ENCODE results near the gene SPCS1.

Gene SPCS1

DNA sequence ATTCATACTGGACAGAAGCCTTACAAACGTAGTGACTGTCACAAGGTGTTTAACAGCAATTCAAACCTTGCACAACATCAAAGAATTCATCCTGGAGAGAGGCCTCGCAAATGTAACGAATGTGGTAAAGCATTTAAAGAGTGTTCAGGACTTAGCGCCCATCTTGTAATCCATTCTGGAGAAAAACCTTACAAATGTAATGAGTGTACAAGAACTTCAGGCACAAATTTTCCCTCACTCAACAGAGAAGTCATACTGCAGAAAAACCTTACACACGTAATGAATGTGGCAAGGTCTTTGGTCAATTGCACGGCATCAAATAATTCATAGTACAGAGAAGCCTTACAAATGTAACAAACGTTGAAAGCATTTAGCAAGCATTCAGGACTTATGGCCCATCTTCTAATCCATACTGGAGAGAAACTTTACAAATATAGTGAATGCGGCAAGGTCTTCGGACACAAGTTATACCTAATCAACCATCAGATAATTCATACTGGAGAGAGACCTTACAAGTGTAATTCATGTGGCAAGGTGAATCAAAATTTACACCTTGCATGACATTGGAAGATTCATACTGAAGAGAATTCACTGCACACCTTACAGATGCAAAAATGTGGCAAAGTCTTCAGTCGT lies 27.5 kb downstream of the SPCS1 start:
- no peak overlapping the region for H3K9ac ChIP-seq (ENCODE audit: low read depth, low read length)
- peaks cover 18% of the 10 kb centered on the region for H3K36me3 ChIP-seq (ENCODE audit: insufficient read depth, low read length)
- peaks cover 3% of the 10 kb centered on the region; the same call in 1 of the 2 replicates for H3K9me3 ChIP-seq (ENCODE audit: control insufficient read depth, insufficient read depth, low read length)
- no peaks in the 10 kb centered on the region for H3K4me1 ChIP-seq (ENCODE audit: insufficient read depth, low read length)

DNA sequence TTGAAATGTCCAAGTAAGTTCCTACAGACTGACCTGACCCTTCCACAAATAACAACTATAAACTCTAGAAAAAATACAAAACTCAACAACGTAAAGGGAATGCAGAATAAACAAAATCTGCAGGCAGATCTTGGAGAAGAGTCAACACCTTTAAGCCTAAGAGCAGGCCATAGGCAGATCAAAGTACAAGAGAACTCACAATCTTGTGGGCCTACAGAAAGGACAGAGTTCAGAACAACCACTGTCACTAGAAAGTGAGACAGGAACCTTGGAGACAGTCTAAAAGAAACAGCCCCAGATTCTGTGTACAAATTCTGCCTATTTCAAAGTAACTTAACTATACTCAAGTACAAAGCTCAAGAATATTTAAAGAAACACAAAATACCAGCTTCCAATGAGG lies 33.8 kb downstream of the SPCS1 start:
- H3K9ac ChIP-seq (ENCODE audit: low read depth, low read length): no peak overlapping the region
- no peaks in the 10 kb centered on the region for H3K9me3 ChIP-seq (ENCODE audit: control insufficient read depth, insufficient read depth, low read length)
- H3K4me1 ChIP-seq (ENCODE audit: insufficient read depth, low read length): no peaks in the 10 kb centered on the region
- H3K36me3 ChIP-seq (ENCODE audit: insufficient read depth, low read length): peaks cover 9% of the 10 kb centered on the region

DNA sequence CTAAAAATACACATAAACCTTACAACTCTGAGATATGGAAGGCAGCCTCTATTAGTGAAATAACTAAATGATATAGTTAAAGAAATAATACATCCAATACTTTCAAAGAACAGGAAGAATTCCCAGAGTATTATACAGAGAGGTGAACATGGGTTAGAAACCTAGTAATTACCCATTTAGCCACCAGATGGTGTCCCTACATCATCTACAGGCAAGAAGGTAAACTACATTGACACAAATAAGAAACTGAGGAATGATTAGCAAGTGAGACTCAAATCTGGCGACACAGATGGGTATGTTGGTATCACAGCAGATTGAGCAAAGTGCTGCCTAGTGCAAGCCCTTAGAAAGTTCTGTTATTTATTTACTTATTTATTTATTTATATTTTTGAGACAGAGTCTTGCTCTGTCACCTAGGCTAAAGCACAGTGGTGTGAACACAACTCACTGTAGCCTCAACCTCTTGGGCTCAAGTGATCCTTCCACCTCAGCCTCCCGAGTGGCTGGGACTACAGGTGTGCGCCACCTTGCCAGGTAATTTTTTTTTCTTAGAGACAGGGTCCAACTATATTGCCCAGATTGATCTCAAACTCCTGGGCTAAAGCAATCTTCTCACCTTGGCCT lies 36.6 kb downstream of the SPCS1 start:
- Histone ChIP-seq H3K4me1 (ENCODE audit: insufficient read depth, low read length) (no peaks in the 10 kb centered on the region), H3K9me3 (ENCODE audit: control insufficient read depth, insufficient read depth, low read length) (no peaks in the 10 kb centered on the region), H3K9ac (ENCODE audit: low read depth, low read length) (no peak overlapping the region), H3K36me3 (ENCODE audit: insufficient read depth, low read length) (peaks cover 10% of the 10 kb centered on the region)

DNA sequence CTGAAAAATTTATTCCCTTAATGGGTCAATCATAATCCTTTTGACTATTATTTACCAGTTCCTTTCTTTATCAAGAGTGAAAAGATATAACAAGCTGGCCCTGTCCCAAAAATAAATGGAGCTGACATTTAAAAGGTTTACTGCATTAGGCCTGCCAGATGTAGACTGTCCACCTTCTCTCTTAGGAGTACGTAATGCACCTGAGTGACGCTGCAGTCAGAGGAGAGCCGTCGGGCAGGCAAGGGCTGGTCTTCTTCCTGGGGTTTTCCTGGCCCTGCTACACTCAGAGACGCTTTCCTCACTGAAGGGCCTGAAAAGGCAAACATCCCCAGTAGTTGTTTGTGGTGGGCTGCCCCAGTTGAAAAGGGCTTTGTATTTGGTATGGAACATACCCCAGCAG lies 37.2 kb downstream of the SPCS1 start:
- no peaks in the 10 kb centered on the region for H3K4me1 ChIP-seq (ENCODE audit: insufficient read depth, low read length)
- peaks cover 10% of the 10 kb centered on the region for H3K36me3 ChIP-seq (ENCODE audit: insufficient read depth, low read length)
- H3K9me3 ChIP-seq (ENCODE audit: control insufficient read depth, insufficient read depth, low read length): no peaks in the 10 kb centered on the region
- H3K9ac ChIP-seq (ENCODE audit: low read depth, low read length): no peak overlapping the region

DNA sequence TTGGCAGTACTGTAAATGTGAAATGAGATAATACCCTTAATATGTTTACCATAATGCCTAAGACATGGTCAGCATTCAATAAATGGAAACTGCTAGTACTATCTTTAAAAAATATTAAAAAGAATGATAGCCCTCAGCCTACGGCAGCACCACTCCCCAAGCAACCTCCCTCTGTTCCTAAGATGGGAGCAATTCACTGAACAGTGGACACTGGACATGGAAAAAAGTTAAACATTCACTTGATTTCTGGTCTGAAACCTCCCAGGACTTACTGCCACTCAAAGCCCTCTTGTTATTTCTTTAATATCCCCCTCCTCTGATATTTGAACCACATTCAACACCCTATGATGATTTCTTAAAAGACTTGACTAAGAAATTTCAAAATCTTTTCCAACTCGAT lies 37.8 kb downstream of the SPCS1 start:
- Histone ChIP-seq H3K36me3 (ENCODE audit: insufficient read depth, low read length) (peaks cover 10% of the 10 kb centered on the region), H3K4me1 (ENCODE audit: insufficient read depth, low read length) (no peaks in the 10 kb centered on the region), H3K9ac (ENCODE audit: low read depth, low read length) (no peak overlapping the region), H3K9me3 (ENCODE audit: control insufficient read depth, insufficient read depth, low read length) (no peaks in the 10 kb centered on the region)

DNA sequence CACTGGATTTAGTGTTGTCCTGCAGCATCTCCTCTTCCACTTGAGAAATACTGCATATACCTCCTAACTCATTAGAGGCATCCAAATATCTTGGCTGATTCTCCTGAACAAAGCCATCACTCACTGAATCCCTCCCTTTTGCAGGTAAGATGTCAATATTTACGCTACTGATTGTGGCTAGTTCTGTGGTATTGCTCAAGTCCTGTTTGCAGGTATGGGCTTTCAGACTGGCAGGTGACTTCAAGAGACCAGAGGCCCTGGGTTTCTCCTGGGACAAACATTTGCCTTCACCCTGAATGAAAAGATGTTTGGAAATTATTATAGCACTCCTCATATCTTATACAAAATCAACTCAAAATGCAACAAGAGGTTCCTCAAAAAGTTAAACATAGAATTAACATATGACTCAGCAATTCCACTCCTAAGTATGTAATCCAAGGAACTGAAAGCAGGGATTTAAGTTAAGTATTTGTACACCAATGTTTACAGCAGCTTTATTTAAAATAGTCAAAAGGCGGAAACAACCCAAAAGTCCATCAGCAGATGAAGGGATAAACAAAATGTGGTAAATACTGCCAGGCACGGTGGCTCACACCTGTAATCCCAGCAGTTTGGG lies 46.2 kb downstream of the SPCS1 start:
- H3K9ac ChIP-seq (ENCODE audit: low read depth, low read length): no peak overlapping the region
- no peaks in the 10 kb centered on the region for H3K4me1 ChIP-seq (ENCODE audit: insufficient read depth, low read length)
- peaks cover 7% of the 10 kb centered on the region; the same call in 1 of the 2 replicates for H3K36me3 ChIP-seq (ENCODE audit: insufficient read depth, low read length)
- H3K9me3 ChIP-seq (ENCODE audit: control insufficient read depth, insufficient read depth, low read length): no peaks in the 10 kb centered on the region

DNA sequence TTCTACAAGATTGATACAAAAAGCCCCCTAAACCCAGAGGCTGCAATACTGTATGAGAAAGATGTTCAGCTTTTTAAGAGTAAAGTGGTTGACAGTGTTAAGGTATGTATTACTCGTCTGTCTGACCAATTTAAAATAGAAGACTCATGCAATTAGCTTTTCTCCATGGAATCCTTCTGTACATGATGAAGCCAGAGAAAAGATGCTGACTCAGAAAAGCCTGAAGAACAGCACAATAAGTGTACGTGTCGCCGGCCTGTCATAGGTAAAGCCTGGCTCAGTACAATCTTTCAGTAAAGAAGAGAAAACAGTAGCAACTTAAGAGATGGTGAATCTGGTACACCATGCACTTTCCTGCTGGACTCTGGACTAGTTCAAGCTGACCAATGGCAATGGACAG lies 48.5 kb downstream of the SPCS1 start:
- Histone ChIP-seq H3K36me3 (ENCODE audit: insufficient read depth, low read length) (peaks cover 7% of the 10 kb centered on the region; the same call in 1 of the 2 replicates), H3K9ac (ENCODE audit: low read depth, low read length) (no peak overlapping the region), H3K9me3 (ENCODE audit: control insufficient read depth, insufficient read depth, low read length) (no peaks in the 10 kb centered on the region), H3K4me1 (ENCODE audit: insufficient read depth, low read length) (no peaks in the 10 kb centered on the region)

DNA sequence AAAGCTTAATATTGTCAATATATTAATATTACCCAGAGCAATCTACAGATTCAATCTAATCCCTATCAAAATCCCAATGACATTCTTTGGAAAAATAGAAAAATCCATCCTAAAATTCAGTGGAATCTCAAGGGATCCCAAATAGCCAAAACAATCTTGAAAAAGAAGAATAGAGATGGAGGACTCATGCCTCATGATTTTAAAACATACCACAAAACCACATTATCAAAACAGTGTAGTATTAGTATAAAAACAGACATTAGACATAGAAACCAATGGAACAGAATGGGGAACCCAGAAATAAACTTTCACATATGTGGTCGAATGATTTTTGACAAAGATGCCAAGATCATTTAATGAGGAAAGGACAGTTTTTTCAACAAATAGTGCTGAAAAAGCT lies 50.2 kb downstream of the SPCS1 start:
- Histone ChIP-seq H3K9ac (ENCODE audit: low read depth, low read length) (no peak overlapping the region), H3K36me3 (ENCODE audit: insufficient read depth, low read length) (peaks cover 7% of the 10 kb centered on the region; the same call in 1 of the 2 replicates), H3K9me3 (ENCODE audit: control insufficient read depth, insufficient read depth, low read length) (no peaks in the 10 kb centered on the region), H3K4me1 (ENCODE audit: insufficient read depth, low read length) (no peaks in the 10 kb centered on the region)
